Psoas muscle (tissue), 8 donors: ENCODE data around the gene STRIP1. TPM values are rescaled to one million over a fixed set of nuclear protein-coding genes. Genes with fewer than 3 reads are reported as not detected.
A peak's percentile ranks its signal among the peaks of the same experiment; 100 is the strongest.

ENCODE experiments used
- ATAC-seq, 4 donors: fragments of 200-7000 bp; cut with Tn5 transposase; one replicate each; pipeline ENCODE4 v1.9.1; 2020; ENCODE audit warnings: moderate library complexity in 3 of 4, mild to moderate bottlenecking in 2 of 4
- DNase-seq, 2 donors: peaks; one replicate each; pipeline ENCODE4 v3.0.0-alpha.2; 2020
- H3K27ac ChIP-seq: fragments of 200-600 bp; one replicate; pipeline ENCODE4 v1.8.0; 2022
- H3K27me3 ChIP-seq, 3 donors: fragments of 200-600 bp in 1 of 3; one replicate each; pipeline versions ENCODE4 v1.6.1 to v1.8.0; 2013 to 2022; ENCODE audit warnings: low read length in 2 of 3, mild to moderate bottlenecking in 2 of 3, moderate library complexity in 1 of 3; ENCODE audit not compliant: insufficient read depth in 3 of 3
- H3K36me3 ChIP-seq, 2 donors: fragments of 200-600 bp in 1 of 2; one replicate each; pipeline versions ENCODE4 v1.6.1 to v1.8.0; 2013 to 2022; ENCODE audit warnings: low read depth in 1 of 2, mild to moderate bottlenecking in 1 of 2, moderate library complexity in 1 of 2; ENCODE audit not compliant: insufficient read depth in 1 of 2
- H3K4me1 ChIP-seq: fragments of 200-600 bp; one replicate; pipeline ENCODE4 v1.8.0; 2022
- H3K4me3 ChIP-seq: fragments of 200-600 bp; one replicate; pipeline ENCODE4 v1.8.0; 2022; ENCODE audit warnings: mild to moderate bottlenecking
- H3K9me3 ChIP-seq: fragments of 200-600 bp; one replicate; pipeline ENCODE4 v1.8.0; 2022
- WGBS, 3 donors: extraction: QIAGEN DNeasy Blood & Tissue Kit; methylation state at CpG; one replicate each; pipeline versions ENCODE4 v1.1.6 to v1.1.7; 2013; 5-methylcytosine and 5-hydroxymethylcytosine counted together
- intact Hi-C, 2 donors: fragments of 100-400 bp; cut with DNase I; formaldehyde crosslinking; loops; one replicate each; pipeline versions ENCODE4 v1.11.0 to v1.14.2; 2022
- polyA plus RNA-seq, 3 donors: library from polyadenylated mRNA; stranded (reverse); fragments of 200-250 nt; gene quantifications; one replicate each; pipeline ENCODE4 v1.2.3, GENCODE V29; 2013
- total RNA-seq, 4 donors: library from RNA; stranded (reverse); fragmentation: NEBNext Ultra II Directional in 2 of 4; extraction: Animal tissue kit (Norgen Biotek cat#: 25700) in 2 of 4; gene quantifications; one replicate each; pipeline versions ENCODE4 v1.2.1 to v1.2.4, GENCODE V29; 2021 to 2023
- TF ChIP-seq, protein P1 (sequence below): fragments of 200-600 bp; IDR thresholded peaks from one replicate; pipeline ENCODE4 v1.8.0; 2022; ENCODE audit warnings: antibody characterized with exemption
- donor health status: healthy with polysubstance abuse.
- donor health status: DM: no; HTN: no; CAD: no; lungs with moderate emphysema.
- donor health status: Bipolar disorder and iron deficiency.
- donor health status: healthy.
- donor health status: DM: yes; HTN: yes; CAD: no.
- donor health status: DM: no; HTN: no; CAD: no.
- donor health status: DM: no; HTN: no; CAD: no.
- donor health status: DM: yes; HTN: yes; CAD: no.

Gene STRIP1
- total and polyA plus RNA-seq, 7 donors: 12.1 to 23.1 (median 16.4) TPM

DNA sequence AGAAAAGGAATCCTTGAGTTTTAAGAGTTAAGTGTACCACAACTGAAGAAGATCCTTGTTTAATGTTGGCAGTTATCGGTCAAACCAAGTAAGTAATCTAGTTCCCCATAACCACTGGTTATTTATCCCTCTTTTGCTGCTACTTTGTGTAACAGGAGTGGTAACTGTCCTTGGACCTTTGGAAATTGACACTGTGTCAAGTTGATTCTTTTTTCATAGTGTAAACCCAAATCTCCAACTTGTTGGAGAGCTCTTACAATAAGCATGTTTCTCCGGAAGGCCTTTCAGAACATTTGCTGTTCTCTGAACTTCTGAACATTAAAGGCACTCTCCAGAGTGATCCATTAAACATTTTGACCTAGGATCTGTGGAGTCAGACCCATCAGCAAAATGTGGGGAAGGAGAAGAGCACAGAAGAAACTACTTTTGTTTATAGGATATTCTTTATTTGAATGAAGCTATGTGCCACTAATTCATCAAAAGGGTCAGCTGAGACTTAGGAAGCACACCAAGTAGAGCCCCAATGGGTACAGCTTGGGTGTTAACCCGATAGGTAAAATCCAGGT lies 46.0 kb upstream of the STRIP1 start:
- intact Hi-C loops: no loop called here
- WGBS, 3 donors: 86 to 93% (median 87%) methylated on average over 3 of the region's 3 CpGs
- H3K27me3 ChIP-seq: no peaks in the 10 kb centered on the region
- peak overlapping the region; percentile 98 for H3K27ac ChIP-seq
- peak overlapping the region; percentile 94 for H3K4me3 ChIP-seq
- TF ChIP-seq, protein P1, sequence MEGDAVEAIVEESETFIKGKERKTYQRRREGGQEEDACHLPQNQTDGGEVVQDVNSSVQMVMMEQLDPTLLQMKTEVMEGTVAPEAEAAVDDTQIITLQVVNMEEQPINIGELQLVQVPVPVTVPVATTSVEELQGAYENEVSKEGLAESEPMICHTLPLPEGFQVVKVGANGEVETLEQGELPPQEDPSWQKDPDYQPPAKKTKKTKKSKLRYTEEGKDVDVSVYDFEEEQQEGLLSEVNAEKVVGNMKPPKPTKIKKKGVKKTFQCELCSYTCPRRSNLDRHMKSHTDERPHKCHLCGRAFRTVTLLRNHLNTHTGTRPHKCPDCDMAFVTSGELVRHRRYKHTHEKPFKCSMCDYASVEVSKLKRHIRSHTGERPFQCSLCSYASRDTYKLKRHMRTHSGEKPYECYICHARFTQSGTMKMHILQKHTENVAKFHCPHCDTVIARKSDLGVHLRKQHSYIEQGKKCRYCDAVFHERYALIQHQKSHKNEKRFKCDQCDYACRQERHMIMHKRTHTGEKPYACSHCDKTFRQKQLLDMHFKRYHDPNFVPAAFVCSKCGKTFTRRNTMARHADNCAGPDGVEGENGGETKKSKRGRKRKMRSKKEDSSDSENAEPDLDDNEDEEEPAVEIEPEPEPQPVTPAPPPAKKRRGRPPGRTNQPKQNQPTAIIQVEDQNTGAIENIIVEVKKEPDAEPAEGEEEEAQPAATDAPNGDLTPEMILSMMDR: no peak
- peaks cover 3 to 14% of the 10 kb centered on the region in 2 donors for H3K36me3 ChIP-seq
- no peaks in the 10 kb centered on the region for H3K9me3 ChIP-seq
- H3K4me1 ChIP-seq: peaks cover 69% of the 10 kb centered on the region
- DNase-seq (no peak), ATAC-seq (no peak)

DNA sequence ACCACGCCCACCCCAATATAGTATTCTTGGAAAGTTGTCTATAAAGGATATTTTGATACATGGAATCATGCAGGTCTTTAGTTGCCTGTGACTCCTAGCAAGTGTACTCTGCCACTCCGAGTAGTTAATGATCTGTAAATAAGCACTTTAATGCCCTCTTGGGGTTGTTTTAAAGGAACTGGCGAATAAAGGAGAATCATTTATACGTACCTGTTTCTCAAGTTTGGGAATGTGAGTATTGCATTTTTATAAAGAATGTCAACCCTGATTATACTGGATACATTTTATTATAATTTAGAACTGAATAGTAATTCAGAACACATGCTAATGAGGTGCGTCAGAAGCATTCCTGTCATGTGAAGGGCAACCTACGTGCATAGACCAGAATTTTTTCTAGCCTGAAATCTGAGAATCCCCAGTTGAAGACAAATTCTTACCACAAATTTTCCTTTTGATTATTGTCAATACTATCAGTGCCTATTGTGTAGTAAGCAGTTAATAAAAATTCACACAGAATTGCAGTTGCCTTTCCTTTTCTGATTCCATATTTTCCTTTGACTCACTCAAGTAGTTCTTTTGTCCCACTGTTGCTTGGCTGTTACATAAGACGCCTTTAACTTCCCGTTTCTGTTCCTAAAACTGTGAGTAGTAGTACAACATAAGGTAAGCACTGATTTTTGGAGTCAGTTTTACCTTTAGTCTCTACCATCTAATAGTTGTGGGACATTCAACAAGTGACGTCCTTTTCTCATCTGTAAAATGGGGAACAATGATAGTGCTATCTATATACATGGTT lies 44.7 kb upstream of the STRIP1 start:
- ATAC-seq: peak in 3 of 4 donors; percentile 32 to 47 (median 33)
- Histone ChIP-seq H3K36me3 (peaks cover 3 to 14% of the 10 kb centered on the region in 2 donors), H3K27me3 (no peaks in the 10 kb centered on the region), H3K27ac (peak overlapping the region; percentile 98), H3K4me3 (peak overlapping the region; percentile 94), H3K9me3 (no peaks in the 10 kb centered on the region), H3K4me1 (peaks cover 79% of the 10 kb centered on the region)
- 39 to 66% (median 41%) methylated on average over 9 of the region's 9 CpGs for WGBS, 3 donors
- TF ChIP-seq, protein P1: no peak
- no peak for DNase-seq
- intact Hi-C loops: no loop called here

DNA sequence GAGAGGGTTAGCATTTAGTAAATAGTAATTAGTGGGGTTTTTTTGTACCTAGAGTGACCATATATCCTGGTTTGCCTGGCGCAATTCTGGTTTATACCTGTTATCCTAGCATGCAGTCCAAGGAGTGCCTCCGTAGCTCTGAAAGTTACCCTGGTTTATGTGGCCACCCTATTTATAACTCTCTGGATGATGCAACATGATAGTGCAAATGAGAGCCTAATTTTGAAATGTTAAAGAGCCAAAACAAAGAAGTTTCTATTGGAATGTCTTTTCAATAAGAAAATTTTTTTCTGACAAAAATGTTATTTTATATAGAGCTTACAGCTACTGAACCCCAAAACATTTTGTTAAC lies 44.1 kb upstream of the STRIP1 start:
- intact Hi-C loops: no loop called here
- peak; percentile 67 to 87 (median 82) for ATAC-seq
- peaks cover 85% of the 10 kb centered on the region for H3K4me1 ChIP-seq
- no peaks in the 10 kb centered on the region for H3K27me3 ChIP-seq
- no peak for DNase-seq
- peak overlapping the region; percentile 94 for H3K4me3 ChIP-seq
- 27 to 51% (median 30%) methylated on average over 2 of the region's 2 CpGs for WGBS, 3 donors
- TF ChIP-seq, protein P1: no peak
- no peaks in the 10 kb centered on the region for H3K9me3 ChIP-seq
- H3K36me3 ChIP-seq: peaks cover 6 to 14% of the 10 kb centered on the region in 2 donors
- H3K27ac ChIP-seq: peak overlapping the region; percentile 98

DNA sequence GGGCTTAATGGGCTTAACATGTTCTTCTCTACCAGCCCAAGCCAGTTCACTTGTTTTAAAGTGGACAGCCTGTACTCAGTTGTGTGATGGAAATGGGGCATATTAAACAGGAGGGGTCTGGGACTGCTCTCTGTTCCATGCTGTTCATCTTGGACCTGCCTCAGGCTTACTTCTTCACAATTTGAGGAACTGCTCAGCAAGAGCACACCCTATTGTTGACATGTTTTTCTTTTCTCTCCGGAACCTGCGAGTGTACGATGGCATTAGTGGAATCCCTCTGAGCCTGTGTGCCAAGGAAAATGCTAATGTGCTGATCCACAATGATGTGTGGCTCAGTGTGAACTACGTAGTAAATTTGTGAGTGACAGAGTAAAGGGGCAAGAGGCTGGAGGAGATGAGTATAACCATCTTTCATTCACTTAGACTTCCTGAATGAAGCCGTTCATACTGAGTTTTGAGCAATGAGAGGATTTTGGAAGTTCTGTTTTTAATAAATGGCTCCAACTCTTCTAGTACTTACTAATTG lies 43.0 kb upstream of the STRIP1 start:
- H3K36me3 ChIP-seq: peaks cover 7 to 14% of the 10 kb centered on the region in 2 donors
- peaks cover 92% of the 10 kb centered on the region for H3K4me1 ChIP-seq
- H3K4me3 ChIP-seq: peak overlapping the region; percentile 94
- DNase-seq (no peak), ATAC-seq (peak in 3 of 4 donors; percentile 45 to 70 (median 65))
- H3K27ac ChIP-seq: peak overlapping the region; percentile 98
- intact Hi-C loops: no loop called here
- 42 to 57% (median 46%) methylated on average over 5 of the region's 5 CpGs for WGBS, 3 donors
- TF ChIP-seq, protein P1: no peak
- H3K27me3 ChIP-seq: no peaks in the 10 kb centered on the region
- H3K9me3 ChIP-seq: no peaks in the 10 kb centered on the region
